KMS-11 (cell line): ENCODE measurements around the gene MAML2.

Source experiments
- H2AFZ ChIP-seq: fragments of 200-600 bp; sonication (generic); 2 replicates; pipeline ENCODE4 v1.6.1; 2016; ENCODE audit warnings: antibody characterized with exemption, mixed run types, low read depth
- H3K27ac ChIP-seq: fragments of 200-600 bp; sonication (generic); 2 replicates; pipeline ENCODE4 v1.6.1; 2016; ENCODE audit warnings: mild to moderate bottlenecking, mixed run types
- H3K27me3 ChIP-seq: fragments of 200-600 bp; sonication (generic); 2 replicates; pipeline ENCODE4 v1.6.1; 2017; ENCODE audit warnings: mild to moderate bottlenecking, low read depth, mixed run types, moderate library complexity; ENCODE audit not compliant: insufficient read depth
- H3K36me3 ChIP-seq: fragments of 200-600 bp; sonication (generic); 2 replicates; pipeline ENCODE4 v1.6.1; 2017; ENCODE audit warnings: mild to moderate bottlenecking, mixed run types; ENCODE audit not compliant: insufficient read depth
- H3K4me1 ChIP-seq: fragments of 200-600 bp; sonication (generic); 2 replicates; pipeline ENCODE4 v1.6.1; 2016; ENCODE audit warnings: mild to moderate bottlenecking, low read depth, mixed run types; ENCODE audit not compliant: poor library complexity, severe bottlenecking
- H3K4me2 ChIP-seq: fragments of 200-600 bp; sonication (generic); 2 replicates; pipeline ENCODE4 v1.7.0; 2016; ENCODE audit warnings: mild to moderate bottlenecking, mixed run types
- H3K4me3 ChIP-seq: fragments of 200-600 bp; sonication (generic); IDR thresholded peaks from 2 replicates; pipeline ENCODE4 v1.6.1; 2017; ENCODE audit warnings: low read depth, low read length, mixed read lengths; ENCODE audit not compliant: insufficient read depth
- H3K79me2 ChIP-seq: fragments of 200-600 bp; sonication (generic); 2 replicates; pipeline ENCODE4 v1.6.1; 2016; ENCODE audit warnings: low read depth, mixed run types; ENCODE audit not compliant: insufficient read depth
- H3K9ac ChIP-seq: fragments of 200-600 bp; sonication (generic); 2 replicates; pipeline ENCODE4 v1.6.1; 2016; ENCODE audit warnings: mild to moderate bottlenecking, mixed run types
- H4K20me1 ChIP-seq: fragments of 200-600 bp; sonication (generic); 2 replicates; pipeline ENCODE4 v1.6.1; 2016; ENCODE audit warnings: mild to moderate bottlenecking, mixed run types; ENCODE audit not compliant: insufficient read depth
- CTCF ChIP-seq: fragments of 200-600 bp; sonication (generic); conservative IDR thresholded peaks from 2 replicates; pipeline ENCODE4 v1.6.1; 2017; ENCODE audit warnings: low read depth, mild to moderate bottlenecking, antibody characterized with exemption, low read length, moderate library complexity, mixed read lengths

Gene MAML2

GRCh38 chr11:96103721-96104120 lies 239.3 kb downstream of the MAML2 start:
- no peaks in the 10 kb centered on the region for H3K79me2 ChIP-seq
- no peaks in the 10 kb centered on the region for H4K20me1 ChIP-seq
- no peak overlapping the region for H3K27ac ChIP-seq
- H2AFZ ChIP-seq, result no peak overlapping the region
- H3K4me2 ChIP-seq, result no peak overlapping the region
- no peaks in the 10 kb centered on the region for H3K4me1 ChIP-seq
- TF ChIP-seq CTCF, result no peak
- H3K9ac ChIP-seq, result no peak overlapping the region
- H3K4me3 ChIP-seq, result no peak overlapping the region
- H3K27me3 ChIP-seq, result no peaks in the 10 kb centered on the region
- H3K36me3 ChIP-seq, result no peaks in the 10 kb centered on the region

- H3K27me3 ChIP-seq, result no peaks in the 10 kb centered on the region
- no peaks in the 10 kb centered on the region for H3K36me3 ChIP-seq
- no peaks in the 10 kb centered on the region for H3K4me1 ChIP-seq
- no peaks in the 10 kb centered on the region for H3K79me2 ChIP-seq
- no peak overlapping the region for H3K27ac ChIP-seq
- no peak overlapping the region for H2AFZ ChIP-seq
- H3K4me3 ChIP-seq, result no peak overlapping the region
- no peak overlapping the region for H3K9ac ChIP-seq
- TF ChIP-seq CTCF, result no peak
- H4K20me1 ChIP-seq, result no peaks in the 10 kb centered on the region
- H3K4me2 ChIP-seq, result no peak overlapping the region
Measured at GRCh38 chr11:96103102-96103501, 239.9 kb downstream of the MAML2 start.

GRCh38 chr11:96102664-96103078 lies 240.3 kb downstream of the MAML2 start:
- no peak overlapping the region for H3K9ac ChIP-seq
- no peaks in the 10 kb centered on the region for H3K79me2 ChIP-seq
- no peaks in the 10 kb centered on the region for H3K4me1 ChIP-seq
- no peak for TF ChIP-seq CTCF
- H2AFZ ChIP-seq, result no peak overlapping the region
- no peaks in the 10 kb centered on the region for H3K27me3 ChIP-seq
- no peak overlapping the region for H3K27ac ChIP-seq
- H4K20me1 ChIP-seq, result no peaks in the 10 kb centered on the region
- no peak overlapping the region for H3K4me3 ChIP-seq
- no peaks in the 10 kb centered on the region for H3K36me3 ChIP-seq
- H3K4me2 ChIP-seq, result no peak overlapping the region

GRCh38 chr11:96101146-96101545 lies 241.8 kb downstream of the MAML2 start:
- Histone ChIP-seq H4K20me1 (no peaks in the 10 kb centered on the region), H3K4me1 (no peaks in the 10 kb centered on the region), H3K9ac (no peak overlapping the region), H2AFZ (no peak overlapping the region), H3K36me3 (no peaks in the 10 kb centered on the region), H3K27ac (no peak overlapping the region), H3K27me3 (no peaks in the 10 kb centered on the region), H3K79me2 (no peaks in the 10 kb centered on the region), H3K4me3 (no peak overlapping the region), H3K4me2 (no peak overlapping the region)
- TF ChIP-seq CTCF, result no peak
